GM10847 (cell line): ENCODE results near the gene SLC35F5.

Source experiments
- POLR2A ChIP-seq: IDR thresholded peaks from 2 replicates; pipeline ENCODE4 v1.6.1; 2011; ENCODE audit not compliant: insufficient read length; ENCODE audit errors: extremely low read depth

Gene SLC35F5

DNA sequence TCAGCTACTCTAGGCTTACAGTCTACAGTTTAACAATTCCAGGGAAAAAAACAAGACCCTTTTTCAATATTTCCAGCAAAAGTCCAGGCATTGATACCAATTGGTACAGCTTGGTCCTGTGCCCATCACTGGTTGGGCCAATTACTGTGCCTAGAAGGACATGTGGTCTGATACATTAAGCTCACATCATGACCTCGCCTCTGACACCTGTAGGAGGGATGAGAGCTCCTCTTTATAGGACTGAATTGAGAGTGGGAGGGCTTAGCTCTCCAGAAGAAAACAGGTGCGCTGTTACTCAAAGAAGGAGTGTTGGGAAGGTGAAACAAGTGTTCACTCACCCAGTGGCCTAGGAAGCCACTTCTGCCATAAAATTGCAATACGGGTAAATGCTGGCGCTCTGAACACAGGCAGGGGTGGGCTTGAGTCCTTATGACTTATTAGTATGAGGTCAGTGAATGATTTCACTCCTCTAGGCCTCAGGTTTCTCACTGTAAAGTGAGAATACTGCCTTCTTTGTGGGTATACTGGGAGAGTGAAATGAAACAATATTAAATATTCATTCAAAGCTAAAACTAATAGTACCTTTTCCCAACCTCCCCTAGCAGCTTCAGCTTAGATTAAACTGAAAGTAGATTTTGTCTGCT lies 79.7 kb downstream of the SLC35F5 start:
- TF ChIP-seq POLR2A = no peak

DNA sequence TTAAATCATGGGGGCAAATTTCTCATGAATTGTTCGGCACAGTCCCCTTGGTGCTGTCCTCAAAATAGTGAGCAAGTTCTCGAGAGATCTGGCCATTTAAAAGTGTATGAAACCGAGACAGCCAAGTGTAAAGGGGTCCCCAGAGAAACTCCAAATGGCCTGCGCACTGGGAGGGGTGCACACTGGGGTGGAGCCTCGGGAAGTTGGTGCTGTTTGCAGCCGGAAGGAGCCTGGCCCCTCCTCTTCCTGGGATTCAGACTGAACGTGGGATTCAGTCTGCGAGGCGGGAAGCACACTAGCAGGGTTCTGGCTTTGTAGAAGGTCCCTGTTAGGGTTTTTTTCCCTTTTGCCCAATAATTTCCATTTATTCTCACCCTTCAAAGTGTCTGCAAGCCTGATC lies 80.6 kb downstream of the SLC35F5 start:
- TF ChIP-seq POLR2A = no peak

- no peak for TF ChIP-seq POLR2A
Measured at GRCh38 chr2:113672326-113672932, 84.0 kb downstream of the SLC35F5 start.
